Measurements from ENCODE around the gene TTC21B.

The TTC21B gene

GRCh38 chr2:165840333-165840958 is 113.1 kb downstream of the TTC21B start:
- no peak for DNase-seq (ENCODE audit: low read depth in 4 of 4, low spot score in 1 of 4)

GRCh38 chr2:165839610-165840009 is 114.0 kb downstream of the TTC21B start:
- no peak for DNase-seq (ENCODE audit: low read depth in 4 of 4, low spot score in 1 of 4)

- DNase-seq (ENCODE audit: low read depth in 4 of 4, low spot score in 1 of 4) = no peak
Measured at GRCh38 chr2:165837122-165837521, 116.5 kb downstream of the TTC21B start.

GRCh38 chr2:165835363-165835762 is 118.2 kb downstream of the TTC21B start:
- DNase-seq (ENCODE audit: low read depth in 4 of 4, low spot score in 1 of 4) = no peak

- no peak for DNase-seq (ENCODE audit: low read depth in 4 of 4, low spot score in 1 of 4)
Measured at GRCh38 chr2:165833156-165833555, 120.4 kb downstream of the TTC21B start.

GRCh38 chr2:165827921-165828276 is 125.7 kb downstream of the TTC21B start:
- DNase-seq (ENCODE audit: low read depth in 4 of 4, low spot score in 1 of 4) = no peak

- DNase-seq (ENCODE audit: low read depth in 4 of 4, low spot score in 1 of 4) = no peak
Measured at GRCh38 chr2:165827016-165827920, 126.3 kb downstream of the TTC21B start.

GRCh38 chr2:165825041-165825440 is 128.5 kb downstream of the TTC21B start:
- no peak for DNase-seq (ENCODE audit: low read depth in 4 of 4, low spot score in 1 of 4)

All from stimulated activated CD4-positive, alpha-beta T cell treated with anti-CD3 and anti-CD28 coated beads, Interleukin-1b, Interleukin-23, amount 100 ng/mL, for 24 hours (primary cell).